HepG2 (cell line): ENCODE measurements around the gene ABCB8. TPM values are rescaled to one million over a fixed set of nuclear protein-coding genes. Genes with fewer than 3 reads are reported as not detected.

Source experiments
- ATAC-seq: fragments of 200-7000 bp; cut with Tn5 transposase; 3 replicates; pipeline ENCODE4 v1.9.1; 2020; ENCODE audit warnings: mild to moderate bottlenecking, moderate library complexity
- BruUV-seq: library from RNA; stranded (reverse); fragments of 400-500 nt; replicated peaks from 2 replicates; lab custom pipeline; 2021; lab: Mats Ljungman, UMichigan
- CTCF ChIA-PET: fragments of 300-600 bp; formaldehyde crosslinking; extraction: SDS; loops from one replicate; lab custom pipeline; 2021; ENCODE audit warnings: low total read pairs, inconsistent platforms, low intra/inter-chr PET ratio; lab: Yijun Ruan, JAX
- POLR2A ChIA-PET: fragments of 350-600 bp; sonication (Branson Sonifier 250); formaldehyde crosslinking; loops from one replicate; lab custom pipeline; 2020; ENCODE audit warnings: antibody characterized with exemption, inconsistent platforms; lab: Yijun Ruan, JAX
- DNase-seq: peaks from one replicate; pipeline ENCODE4 v3.0.0-alpha.2; 2015; ENCODE audit warnings: low spot score
- FAIRE-seq: peaks from 3 replicates; lab custom pipeline; 2011; peaks lifted over from hg19 to GRCh38; lab: Jason Lieb, UNC
- H2AFZ ChIP-seq: one replicate; pipeline ENCODE4 v1.6.1; 2011; ENCODE audit warnings: low read length, inconsistent platforms
- H3K27ac ChIP-seq: fragments of 300-600 bp; 3 replicates; pipeline ENCODE4 v1.8.0; 2011; ENCODE audit warnings: mixed run types, mild to moderate bottlenecking, mixed read lengths, low read length, inconsistent platforms; ENCODE audit not compliant: insufficient read depth; ENCODE audit errors: extremely low read length
- H3K27me3 ChIP-seq, 2 experiments: fragments of 200-600 bp in 1 of 2; 2 replicates in 1 of 2; 3 replicates in 1 of 2; pipeline versions ENCODE4 v1.6.0 to v1.8.0; 2011; ENCODE audit warnings: low read length in 2 of 2, mild to moderate bottlenecking in 2 of 2, moderate library complexity in 2 of 2, inconsistent platforms in 1 of 2; ENCODE audit not compliant: insufficient read depth in 2 of 2, control insufficient read depth in 1 of 2
- H3K36me3 ChIP-seq, 2 experiments: fragments of 200-600 bp in 1 of 2; replicated peaks in 1 of 2; 2 replicates in 1 of 2; 3 replicates in 1 of 2; pipeline versions ENCODE4 v1.5.1 to v1.8.0; 2011; ENCODE audit warnings: low read length in 2 of 2, inconsistent platforms in 1 of 2; ENCODE audit not compliant: insufficient read depth in 2 of 2, control insufficient read depth in 1 of 2
- H3K4me1 ChIP-seq: 2 replicates; pipeline ENCODE4 v1.5.1; 2012; ENCODE audit warnings: low read length, inconsistent platforms; ENCODE audit not compliant: insufficient read depth
- H3K4me2 ChIP-seq: 2 replicates; pipeline ENCODE4 v1.6.0; 2011; ENCODE audit warnings: low read depth, low read length, inconsistent platforms
- H3K4me3 ChIP-seq, 3 experiments: fragments of 200-600 bp in 1 of 3; sonication (generic), shearing (Covaris generic) in 1 of 3; replicated peaks in 1 of 3; 2 replicates each; pipeline ENCODE4 v1.5.1; 2011 to 2016; ENCODE audit warnings: low read length in 3 of 3, inconsistent platforms in 2 of 3, low read depth in 2 of 3, mild to moderate bottlenecking in 2 of 3, control low read depth in 1 of 3, mixed read lengths in 1 of 3; ENCODE audit not compliant: insufficient read depth in 1 of 3
- H3K79me2 ChIP-seq: one replicate; pipeline ENCODE4 v1.6.1; 2011; ENCODE audit warnings: low read length, inconsistent platforms; ENCODE audit not compliant: insufficient read depth
- H3K9ac ChIP-seq: 2 replicates; pipeline ENCODE4 v1.6.0; 2011; ENCODE audit warnings: mild to moderate bottlenecking, low read depth, low read length, inconsistent platforms; ENCODE audit not compliant: insufficient read depth
- H3K9me3 ChIP-seq: 2 replicates; pipeline ENCODE4 v1.5.1; 2012; ENCODE audit warnings: mild to moderate bottlenecking, low read length
- H4K20me1 ChIP-seq: 2 replicates; pipeline ENCODE4 v1.6.0; 2011; ENCODE audit warnings: inconsistent platforms, mild to moderate bottlenecking, low read length, moderate library complexity; ENCODE audit not compliant: insufficient read depth
- ATF3 ChIP-seq: sonication (generic); formaldehyde crosslinking; IDR thresholded peaks from 2 replicates; pipeline ENCODE4 v1.4.0; 2020; ENCODE audit warnings: missing genetic modification reagents
- HCFC1 ChIP-seq: fragments of 150-350 bp; IDR thresholded peaks from 2 replicates; pipeline ENCODE4 v1.6.1; 2014; ENCODE audit warnings: low read depth, low read length
- HNRNPLL ChIP-seq: fragments of 200-400 bp; formaldehyde crosslinking; IDR thresholded peaks from 2 replicates; pipeline ENCODE4 v1.6.1; 2017; ENCODE audit warnings: mild to moderate bottlenecking, low read depth, low read length; ENCODE audit not compliant: poor library complexity, severe bottlenecking
- KLF6 ChIP-seq: IDR thresholded peaks from 2 replicates; pipeline ENCODE4 v1.8.0; 2016; ENCODE audit warnings: missing biosample characterization, missing genetic modification reagents
- NAIF1 ChIP-seq: sonication (generic); formaldehyde crosslinking; IDR thresholded peaks from 2 replicates; pipeline ENCODE4 v1.5.0; 2020; ENCODE audit warnings: mild to moderate bottlenecking, missing genetic modification reagents, borderline replicate concordance
- PATZ1 ChIP-seq: sonication (generic); formaldehyde crosslinking; IDR thresholded peaks from 2 replicates; pipeline ENCODE4 v1.4.0; 2020; ENCODE audit warnings: missing genetic modification reagents
- SNAI1 ChIP-seq: sonication (generic); formaldehyde crosslinking; IDR thresholded peaks from 2 replicates; pipeline ENCODE4 v1.5.0; 2020; ENCODE audit warnings: mild to moderate bottlenecking, missing genetic modification reagents, borderline replicate concordance
- SNAPC5 ChIP-seq: sonication (generic); formaldehyde crosslinking; IDR thresholded peaks from 2 replicates; pipeline ENCODE4 v1.8.1; 2023; ENCODE audit warnings: mild to moderate bottlenecking, missing genetic modification reagents, borderline replicate concordance
- ZNF687 ChIP-seq: sonication (generic); formaldehyde crosslinking; IDR thresholded peaks from 2 replicates; pipeline ENCODE4 v1.5.1; 2020; ENCODE audit warnings: mild to moderate bottlenecking, missing genetic modification reagents, moderate library complexity
- ZNF790 ChIP-seq: sonication (generic); formaldehyde crosslinking; IDR thresholded peaks from 2 replicates; pipeline ENCODE4 v1.8.0; 2022; ENCODE audit warnings: missing genetic modification reagents, mild to moderate bottlenecking, borderline replicate concordance
- WGBS: methylation state at CpG from one replicate; pipeline ENCODE4 v1.1.6; 2017; ENCODE audit warnings: low lambda C conversion rate; 5-methylcytosine and 5-hydroxymethylcytosine counted together
- in situ Hi-C: cut with HindIII; loops from 2 replicates; pipeline ENCODE4 v1.10.0; 2017; ENCODE audit warnings: low pct_unique_long_range_greater_than_20kb; ENCODE audit not compliant: extremely low pct_ligation_motif_present
- intact Hi-C: fragments of 100-400 bp; cut with micrococcal nuclease; formaldehyde crosslinking; loops from one replicate; pipeline ENCODE4 v1.10.0; 2022; ENCODE audit not compliant: unreplicated experiment
- polyA plus RNA-seq, 8 experiments: library from polyadenylated mRNA; depleted of rRNA in 3 of 8; stranded (reverse) in 7 of 8; unstranded in 1 of 8; fragments of >200 nt; fragmentation: Illumina TruSeq in 4 of 8; extraction: Trizol in 4 of 8; gene quantifications; 2 replicates each; pipeline versions ENCODE4 v1.2.1 to v1.2.3, GENCODE V29; 2011 to 2016; ENCODE audit warnings: low read depth in 4 of 8, missing spikeins in 1 of 8, mixed read lengths in 1 of 8; ENCODE audit not compliant: insufficient read depth in 1 of 8
- total RNA-seq, 5 experiments: library from RNA; depleted of rRNA; stranded (reverse); fragments of >200 nt; fragmentation: Illumina TruSeq; extraction: Trizol; gene quantifications; 2 replicates each; pipeline ENCODE4 v1.2.3, GENCODE V29; 2016; ENCODE audit warnings: low read depth in 1 of 5

The ABCB8 gene
- total and polyA plus RNA-seq, 2 of the 13 experiments (the other 11 are each of a cell fraction or from before 2014, with no cell fraction given), result 6.6 to 16.7 TPM

GRCh38 chr7:150988230-150989226 lies 39.7 kb upstream of the ABCB8 start (continued):
- TF ChIP-seq ZNF687 (peak; percentile 23; the same call in 1 of the 2 replicates), PATZ1 (CRISPR knock-in tag) (peak; percentile 54; the same call in 1 of the 2 replicates)

GRCh38 chr7:150989456-150989855 lies 38.8 kb upstream of the ABCB8 start:
- no peaks in the 10 kb centered on the region for H3K36me3 ChIP-seq
- H3K4me3 ChIP-seq, result no peak overlapping the region
- no peak for TF ChIP-seq NAIF1 (CRISPR knock-in tag)
- no peak for TF ChIP-seq HNRNPLL
- TF ChIP-seq SNAPC5 (CRISPR knock-in tag), result no peak
- TF ChIP-seq KLF6, result no peak
- TF ChIP-seq ZNF790 (CRISPR knock-in tag), result no peak
- no peak for TF ChIP-seq SNAI1 (CRISPR knock-in tag)
- no peak for TF ChIP-seq HCFC1
- no peak for TF ChIP-seq ATF3 (CRISPR knock-in tag)
- TF ChIP-seq, all 625 proteins: peak for 0
- in situ Hi-C loops (loop anchor here (5.0 kb wide), 1 partner anchor 92 kb away; no protein-coding TSS in a partner anchor), intact Hi-C loops (no loop called here)
- H2AFZ ChIP-seq, result no peak overlapping the region
- peaks cover 4 to 48% of the 10 kb centered on the region in 2 experiments for H3K27me3 ChIP-seq
- H3K27ac ChIP-seq, result no peak overlapping the region
- ATAC-seq (no peak), DNase-seq (no peak), FAIRE-seq (no peak)
- WGBS, result 0% methylated on average over 7 of the region's 7 CpGs
- BruUV-seq, result no TSS peak
- H3K4me2 ChIP-seq, result no peak overlapping the region
- POLR2A ChIA-PET, result no interaction called here
- H3K79me2 ChIP-seq, result no peaks in the 10 kb centered on the region
- H4K20me1 ChIP-seq, result 0 out of 2 replicates have a peak, but pooled peaks cover 2% of the 10 kb centered on the region
- no peak overlapping the region for H3K9ac ChIP-seq
- CTCF ChIA-PET, result interaction anchor here (1.6 to 1.9 kb wide), 2 partner anchors 24 to 91 kb away, joined by 4 to 13 read pairs; no protein-coding TSS in a partner anchor
- no peaks in the 10 kb centered on the region for H3K9me3 ChIP-seq
- peaks cover 4% of the 10 kb centered on the region; the same call in 1 of the 2 replicates for H3K4me1 ChIP-seq
